Measurements from ENCODE around the gene ZNF516.

ZNF516 gene

GRCh38 chr18:76467371-76468190 is 27.5 kb downstream of the ZNF516 start:
- no peak for DNase-seq (ENCODE audit: low spot score)

GRCh38 chr18:76466410-76466991 is 28.5 kb downstream of the ZNF516 start:
- no peak for DNase-seq (ENCODE audit: low spot score)

GRCh38 chr18:76465630-76466409 is 29.2 kb downstream of the ZNF516 start:
- no peak for DNase-seq (ENCODE audit: low spot score)

GRCh38 chr18:76464281-76465259 is 30.5 kb downstream of the ZNF516 start:
- no peak for DNase-seq (ENCODE audit: low spot score)

- DNase-seq (ENCODE audit: low spot score), result no peak
Observed at GRCh38 chr18:76463872-76464271, 31.2 kb downstream of the ZNF516 start.

DNA sequence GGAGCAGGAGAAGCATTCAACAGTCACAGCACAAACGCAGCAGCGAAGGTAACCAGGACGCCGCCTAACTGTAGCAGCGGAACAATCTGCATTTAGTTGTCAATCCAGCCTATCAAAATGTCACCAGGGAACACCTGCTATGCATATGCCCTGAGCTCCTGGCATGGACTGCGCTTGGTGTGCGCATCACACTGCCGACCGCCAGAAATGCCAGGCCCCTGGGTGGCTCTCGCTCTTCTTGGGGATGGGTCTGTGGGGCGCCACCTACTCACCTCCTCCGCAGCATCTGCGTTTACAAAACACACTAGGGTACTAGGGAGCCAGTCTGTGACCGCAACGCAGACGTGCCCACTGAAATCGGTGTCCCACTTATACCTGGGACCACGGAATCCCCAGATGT is 31.7 kb downstream of the ZNF516 start:
- DNase-seq (ENCODE audit: low spot score), result no peak

DNA sequence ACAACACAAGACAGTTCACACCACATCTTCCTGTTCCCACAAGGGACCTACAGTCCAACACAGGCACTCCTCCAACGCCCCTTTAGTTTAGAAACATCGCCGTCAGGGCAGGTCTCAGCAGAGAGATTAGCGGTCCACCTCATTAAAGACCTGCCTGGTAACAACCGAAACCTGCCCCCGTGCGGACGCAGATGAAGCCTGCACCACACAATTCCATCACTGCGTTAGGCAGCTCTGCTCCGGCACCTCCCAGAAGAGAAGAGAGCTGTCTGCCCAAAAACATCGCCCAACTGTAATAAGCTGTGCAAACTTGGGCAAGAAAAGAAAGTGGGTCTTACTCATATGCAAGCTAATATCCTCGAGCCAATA is 32.7 kb downstream of the ZNF516 start:
- DNase-seq (ENCODE audit: low spot score), result no peak

DNA sequence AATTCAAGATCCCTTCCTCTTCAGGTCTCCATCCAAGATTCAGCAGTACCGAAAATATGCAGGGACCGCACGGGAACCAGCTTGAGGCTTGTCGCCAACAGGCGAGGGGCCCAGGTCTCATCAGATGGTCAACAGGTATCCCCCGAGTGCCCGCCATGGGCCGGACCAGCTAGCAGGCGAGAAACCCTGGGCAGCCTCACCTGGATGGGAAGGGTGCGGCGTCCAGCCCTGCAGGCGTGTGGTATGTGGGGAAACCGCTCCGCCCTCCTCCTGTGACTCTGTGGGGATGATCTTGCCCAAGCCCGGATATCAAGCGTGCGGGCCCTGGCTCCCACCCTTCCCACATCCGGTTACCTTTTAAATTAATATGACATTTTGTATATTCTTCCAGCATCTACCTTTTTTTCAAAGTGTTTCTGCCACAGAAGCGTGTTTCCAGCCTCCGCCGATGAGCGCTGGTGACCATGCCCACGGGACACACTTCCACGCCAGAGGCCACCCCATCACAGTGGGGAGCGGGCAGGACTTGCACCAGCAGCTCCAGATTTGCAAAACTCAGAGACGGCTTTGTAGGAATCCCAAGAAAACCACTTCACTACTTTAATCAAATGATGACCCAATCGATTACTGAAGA is 33.2 kb downstream of the ZNF516 start:
- no peak for DNase-seq (ENCODE audit: low spot score)

DNA sequence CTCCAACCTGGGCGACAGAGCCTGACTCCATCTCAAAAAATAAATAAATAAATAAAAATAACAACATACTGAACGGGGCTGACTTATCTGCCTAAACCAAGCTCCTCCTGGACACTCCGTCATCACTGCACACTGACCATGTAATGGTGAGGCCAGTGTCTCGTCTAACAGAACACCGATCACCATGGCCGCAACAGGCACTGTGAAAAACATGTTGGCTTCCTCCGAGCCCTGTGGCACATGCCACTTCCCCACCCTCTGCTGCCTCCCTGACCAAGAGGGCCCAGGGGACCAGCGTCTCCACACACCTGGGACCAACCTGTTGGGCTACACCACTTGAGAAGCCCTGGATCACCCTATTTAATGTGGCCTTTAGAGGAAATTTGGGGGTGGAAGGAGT is 33.9 kb downstream of the ZNF516 start:
- DNase-seq (ENCODE audit: low spot score), result no peak

DNA sequence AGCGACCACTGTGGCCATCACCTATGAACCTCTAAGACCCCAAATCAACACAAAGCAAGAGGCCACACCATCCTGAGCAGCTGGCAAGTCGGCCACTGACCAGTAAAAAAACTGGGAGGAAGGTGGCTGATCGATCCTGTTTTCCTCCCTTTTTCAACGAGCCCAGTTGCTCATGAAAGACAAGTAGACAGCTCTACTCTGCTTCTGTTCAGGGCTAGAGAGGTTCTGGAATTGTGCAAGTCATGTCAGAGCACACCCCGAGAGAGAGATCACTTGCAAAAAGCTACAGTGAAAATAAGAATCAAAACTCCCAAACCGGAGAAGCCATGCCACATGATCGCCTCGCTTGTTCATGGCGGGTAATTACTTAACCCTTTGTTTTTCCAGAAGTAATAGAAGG is 34.6 kb downstream of the ZNF516 start:
- DNase-seq (ENCODE audit: low spot score), result no peak

DNA sequence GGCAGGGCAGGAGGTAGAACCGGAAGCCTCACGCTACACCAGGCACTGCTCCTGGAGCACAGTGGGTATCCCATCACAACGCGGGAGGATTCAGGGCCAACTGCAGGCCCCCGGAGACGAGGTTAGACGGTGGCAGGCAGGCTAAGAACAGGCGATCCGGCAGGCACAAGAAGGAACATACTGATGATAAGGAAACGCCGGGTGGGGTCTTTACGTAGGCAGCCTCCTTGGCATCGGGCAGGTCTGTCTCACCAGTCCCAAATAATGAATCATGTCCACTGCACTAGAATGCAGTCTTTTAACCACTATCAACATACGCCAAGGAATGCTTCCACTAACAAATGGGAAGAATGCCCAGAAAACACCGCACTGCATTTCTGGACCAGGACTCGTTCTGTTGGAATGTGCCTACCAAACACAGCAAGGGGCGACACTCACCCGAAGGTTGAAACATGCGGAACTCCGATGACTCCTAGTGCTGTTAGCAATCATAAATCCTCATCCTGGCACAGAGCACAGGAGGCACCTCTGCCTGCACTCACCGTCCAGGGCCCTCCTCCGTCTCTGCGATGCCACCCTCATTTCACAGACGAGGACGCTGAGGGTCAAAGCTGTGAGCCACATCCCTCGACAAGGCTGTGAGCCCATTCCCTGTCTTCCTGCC is 35.2 kb downstream of the ZNF516 start:
- no peak for DNase-seq (ENCODE audit: low spot score)

GRCh38 chr18:76459312-76459686 is 35.7 kb downstream of the ZNF516 start:
- no peak for DNase-seq (ENCODE audit: low spot score)

GRCh38 chr18:76458522-76459311 is 36.3 kb downstream of the ZNF516 start:
- no peak for DNase-seq (ENCODE audit: low spot score)

DNA sequence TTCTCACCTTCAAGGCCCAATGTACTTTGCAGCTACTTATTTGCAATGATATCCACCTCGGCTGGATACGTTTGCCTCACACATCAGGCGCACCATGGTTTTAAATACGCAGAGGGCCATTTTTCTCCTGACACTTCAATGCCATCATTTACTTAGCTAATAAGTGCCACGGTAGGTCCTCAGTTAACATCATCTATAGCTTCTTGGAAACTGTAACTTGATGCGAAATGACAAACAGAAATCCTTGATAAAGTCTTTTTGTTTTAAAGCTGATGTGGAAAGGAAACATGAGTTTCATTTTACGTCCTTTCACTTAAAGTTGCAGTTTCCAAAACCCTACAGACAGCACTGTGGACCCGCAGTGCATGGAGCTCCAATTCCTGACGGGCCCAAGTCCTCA is 37.1 kb downstream of the ZNF516 start:
- DNase-seq (ENCODE audit: low spot score), result no peak

- DNase-seq (ENCODE audit: low spot score), result no peak
Observed at GRCh38 chr18:76457475-76457874, 37.6 kb downstream of the ZNF516 start.

- no peak for DNase-seq (ENCODE audit: low spot score)
Observed at GRCh38 chr18:76456823-76457222, 38.2 kb downstream of the ZNF516 start.

DNA sequence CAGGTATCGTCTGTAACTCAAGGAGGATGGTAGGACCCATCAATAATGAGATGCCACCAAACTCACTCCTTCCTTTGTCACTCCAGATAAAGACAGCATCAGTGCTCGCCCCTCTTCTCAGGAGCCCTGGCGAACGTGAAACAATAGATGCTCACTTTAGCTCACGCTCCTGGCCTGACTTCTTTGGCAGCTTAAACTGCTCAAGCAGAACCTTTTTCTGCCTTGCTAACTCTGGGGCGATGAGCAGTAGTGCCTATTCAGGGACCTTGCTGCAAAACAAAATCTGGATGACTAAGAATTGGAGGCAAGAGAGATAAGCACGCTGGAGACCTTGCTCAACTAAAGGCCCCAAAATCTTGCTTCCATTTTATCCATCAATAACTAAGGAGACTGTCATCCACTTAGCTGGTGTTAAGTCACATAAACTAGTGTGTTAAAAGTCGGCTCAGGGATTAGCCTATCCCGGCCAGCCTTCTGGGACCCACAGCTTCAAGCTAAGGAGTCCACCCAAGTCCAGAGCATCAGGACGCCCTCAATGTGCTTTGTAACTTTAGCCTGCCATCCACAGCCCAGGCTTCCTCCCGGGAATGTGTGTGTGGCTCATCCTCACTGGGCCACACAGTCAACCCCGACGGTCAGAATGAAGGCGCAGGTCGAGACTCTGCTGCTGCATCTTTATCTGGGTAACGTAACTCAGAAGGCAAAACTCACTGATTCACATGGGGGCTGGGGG is 38.9 kb downstream of the ZNF516 start:
- DNase-seq (ENCODE audit: low spot score), result no peak

GRCh38 chr18:76455003-76455676 is 39.9 kb downstream of the ZNF516 start:
- no peak for DNase-seq (ENCODE audit: low spot score)

- no peak for DNase-seq (ENCODE audit: low spot score)
Observed at GRCh38 chr18:76454418-76454817, 40.6 kb downstream of the ZNF516 start.
